Measurements from ENCODE around the gene NAPA.

NAPA gene

DNA sequence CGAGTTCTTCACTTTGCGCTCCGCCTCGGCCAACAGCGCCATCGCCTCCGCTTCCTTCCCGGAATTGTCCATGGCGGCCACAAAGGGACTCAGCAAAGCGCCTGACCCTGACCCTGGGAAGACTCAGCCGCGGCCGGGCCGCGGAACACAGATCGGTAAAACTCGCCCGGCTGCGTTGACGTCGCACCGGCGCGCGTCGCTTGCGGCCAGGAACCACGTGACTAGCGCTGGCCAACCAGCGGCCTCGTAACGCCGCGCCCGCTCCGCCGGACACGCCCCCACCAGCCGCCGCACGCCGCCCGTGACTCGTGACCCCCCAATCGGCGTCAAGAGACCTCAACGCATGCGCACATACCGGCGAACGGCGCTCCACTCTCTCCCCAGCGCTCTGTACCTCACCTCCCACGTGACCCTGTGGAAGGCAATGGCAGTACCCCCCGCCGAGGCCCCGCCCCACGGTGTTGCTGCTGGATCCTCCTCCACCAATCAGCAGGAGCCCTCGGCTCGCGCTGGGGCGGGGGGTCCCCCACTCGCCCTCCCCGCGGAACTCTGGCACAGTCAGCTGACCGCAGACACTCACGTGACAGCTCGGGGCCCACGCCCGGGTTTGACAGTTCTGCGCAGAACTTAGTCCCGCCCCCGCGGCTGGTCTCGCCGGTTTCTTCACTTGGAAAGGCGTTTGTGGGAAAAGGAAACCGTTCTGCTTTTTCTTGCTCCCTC lies at the start of gene NAPA:
Gene NAPA (minus strand): TSS at position 195 of the 720 bp plus-strand sequence. CDS start 123 bp downstream, at position 72.
- peak; percentile 100 for DNase-seq (ENCODE audit: low read depth)

DNA sequence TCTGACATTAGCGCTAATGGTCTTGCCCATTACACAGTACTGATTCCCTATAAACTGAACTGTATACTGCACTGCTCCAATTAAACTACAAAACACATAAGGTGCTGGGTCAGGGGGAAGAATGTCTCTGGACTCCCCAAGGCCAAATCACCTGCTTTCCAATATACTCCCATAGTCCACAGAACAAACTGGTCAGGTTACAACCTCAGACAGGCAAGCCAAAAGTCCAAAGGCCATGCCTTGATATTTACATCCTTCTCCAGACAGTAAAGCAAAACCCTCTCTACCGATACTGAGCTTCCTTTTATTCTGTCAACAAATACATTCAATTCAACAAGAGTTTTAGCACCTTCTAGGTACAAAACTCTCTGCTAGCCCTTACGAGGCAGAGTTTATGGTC lies 49.2 kb upstream of the NAPA start:
- no peak for DNase-seq (ENCODE audit: low read depth)

DNA sequence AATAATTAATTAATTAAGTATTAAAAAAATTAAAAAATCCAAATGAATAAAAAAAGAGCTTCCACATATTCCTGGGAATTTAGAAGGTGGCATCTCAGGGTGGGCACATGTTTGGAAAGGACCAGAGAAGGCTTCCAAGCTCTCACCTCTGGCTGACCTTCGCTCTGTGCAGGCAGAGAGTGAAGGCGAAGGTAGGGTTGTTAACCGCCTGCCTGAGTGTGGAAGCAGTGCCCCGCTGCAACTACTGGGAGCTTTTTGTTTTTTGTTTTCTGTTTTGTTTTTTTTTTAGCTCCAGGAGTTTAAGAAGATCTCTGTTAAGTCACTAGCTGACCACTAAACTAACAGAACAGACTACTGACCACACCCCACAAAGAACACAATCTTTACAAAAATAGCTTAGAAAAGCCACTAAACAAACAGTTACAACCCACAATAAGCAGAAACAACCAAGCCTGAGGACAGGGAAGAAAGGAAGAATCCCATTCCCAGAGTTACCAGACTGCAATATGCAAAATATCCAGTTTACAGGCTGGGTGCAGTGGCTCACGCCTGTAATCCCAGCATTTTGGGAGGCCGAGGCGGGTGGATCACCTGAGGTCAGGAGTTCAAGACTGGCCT lies 46.7 kb upstream of the NAPA start:
- DNase-seq (ENCODE audit: low read depth): no peak

DNA sequence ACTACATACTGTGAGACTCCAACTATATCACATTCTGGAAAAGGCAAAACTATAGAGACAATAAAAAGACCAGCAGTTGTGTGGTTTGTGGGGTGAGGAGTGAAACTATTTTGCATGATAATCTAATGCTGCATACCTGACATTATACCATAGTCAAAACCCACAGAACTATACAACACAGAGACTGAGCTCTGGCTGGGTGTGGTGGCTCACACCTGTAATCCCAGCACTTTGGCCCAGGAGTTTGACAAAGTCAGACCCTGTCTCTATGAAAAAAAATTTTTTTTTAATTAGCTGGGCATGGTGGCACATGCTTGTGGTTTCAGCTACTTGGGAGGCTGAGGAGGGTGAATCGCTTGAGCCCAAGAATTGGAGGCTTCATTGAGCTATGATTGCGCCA lies 46.1 kb upstream of the NAPA start:
- DNase-seq (ENCODE audit: low read depth): no peak

DNA sequence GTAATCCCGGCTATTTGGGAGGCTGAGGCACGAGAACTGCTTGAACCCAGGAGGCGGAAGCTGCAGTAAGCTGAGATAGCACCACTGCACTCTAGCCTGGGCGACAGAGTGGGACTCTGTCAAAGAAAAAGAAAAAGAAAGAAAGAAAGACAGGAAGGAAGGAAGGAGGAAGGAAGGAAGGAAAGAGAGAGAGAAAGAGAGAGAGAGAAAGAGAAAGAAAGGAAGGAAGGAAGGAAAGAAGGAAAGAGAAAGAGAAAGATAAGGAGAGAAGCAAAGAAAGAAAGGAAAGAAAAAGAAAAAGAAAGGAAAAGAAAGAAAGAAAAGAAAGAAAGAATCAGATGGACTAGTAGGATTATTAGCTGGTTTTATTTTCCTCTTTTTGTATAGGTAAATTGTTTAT lies 35.3 kb upstream of the NAPA start:
- no peak for DNase-seq (ENCODE audit: low read depth)

DNA sequence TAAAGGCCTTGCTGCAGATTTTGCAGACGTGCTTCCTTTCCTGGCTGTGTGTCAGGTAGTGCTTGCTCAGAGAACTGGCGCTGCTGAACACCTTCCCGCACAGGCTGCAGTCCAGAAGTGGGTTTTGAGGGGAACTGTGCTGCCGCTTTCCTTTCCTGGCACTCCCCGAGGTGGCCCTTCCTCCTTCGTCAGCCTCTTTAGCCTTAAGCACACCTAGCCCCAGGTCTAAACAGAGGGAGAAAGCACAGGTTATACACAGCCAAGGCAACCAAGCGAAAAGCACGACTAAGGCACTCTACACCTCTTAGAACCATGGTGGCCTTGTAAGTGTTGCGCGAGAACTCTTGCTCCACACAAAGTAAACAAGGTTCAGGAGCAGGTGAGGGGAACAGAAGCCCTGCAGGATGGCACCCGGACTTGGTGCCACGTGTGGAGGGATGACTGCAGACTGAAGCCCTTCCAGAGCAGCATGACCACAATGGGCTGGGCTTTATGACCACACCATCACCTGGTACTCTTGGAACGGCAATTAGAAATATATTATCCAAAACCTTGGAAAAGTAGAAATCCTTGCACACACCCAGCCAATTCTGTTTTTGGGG lies 34.5 kb upstream of the NAPA start:
- no peak for DNase-seq (ENCODE audit: low read depth)

DNA sequence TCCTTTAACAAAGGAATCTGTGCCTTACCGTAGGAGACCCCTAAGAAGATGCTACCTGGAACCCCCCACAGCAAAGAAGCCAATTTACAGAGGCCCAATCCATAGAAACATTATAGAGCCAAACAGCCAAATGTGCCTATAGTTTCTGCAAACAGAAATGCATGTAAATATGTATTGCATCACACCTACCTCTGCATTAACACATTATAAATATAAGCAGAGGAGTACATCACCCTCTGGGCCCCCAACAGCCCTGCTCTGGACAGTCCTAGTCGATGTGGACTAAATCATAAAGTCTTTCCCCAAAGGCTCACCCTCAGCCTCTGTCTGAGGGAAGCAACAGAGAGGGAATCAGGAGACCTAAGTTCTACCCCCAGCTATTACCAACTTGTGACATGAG lies 32.3 kb upstream of the NAPA start:
- DNase-seq (ENCODE audit: low read depth): no peak

DNA sequence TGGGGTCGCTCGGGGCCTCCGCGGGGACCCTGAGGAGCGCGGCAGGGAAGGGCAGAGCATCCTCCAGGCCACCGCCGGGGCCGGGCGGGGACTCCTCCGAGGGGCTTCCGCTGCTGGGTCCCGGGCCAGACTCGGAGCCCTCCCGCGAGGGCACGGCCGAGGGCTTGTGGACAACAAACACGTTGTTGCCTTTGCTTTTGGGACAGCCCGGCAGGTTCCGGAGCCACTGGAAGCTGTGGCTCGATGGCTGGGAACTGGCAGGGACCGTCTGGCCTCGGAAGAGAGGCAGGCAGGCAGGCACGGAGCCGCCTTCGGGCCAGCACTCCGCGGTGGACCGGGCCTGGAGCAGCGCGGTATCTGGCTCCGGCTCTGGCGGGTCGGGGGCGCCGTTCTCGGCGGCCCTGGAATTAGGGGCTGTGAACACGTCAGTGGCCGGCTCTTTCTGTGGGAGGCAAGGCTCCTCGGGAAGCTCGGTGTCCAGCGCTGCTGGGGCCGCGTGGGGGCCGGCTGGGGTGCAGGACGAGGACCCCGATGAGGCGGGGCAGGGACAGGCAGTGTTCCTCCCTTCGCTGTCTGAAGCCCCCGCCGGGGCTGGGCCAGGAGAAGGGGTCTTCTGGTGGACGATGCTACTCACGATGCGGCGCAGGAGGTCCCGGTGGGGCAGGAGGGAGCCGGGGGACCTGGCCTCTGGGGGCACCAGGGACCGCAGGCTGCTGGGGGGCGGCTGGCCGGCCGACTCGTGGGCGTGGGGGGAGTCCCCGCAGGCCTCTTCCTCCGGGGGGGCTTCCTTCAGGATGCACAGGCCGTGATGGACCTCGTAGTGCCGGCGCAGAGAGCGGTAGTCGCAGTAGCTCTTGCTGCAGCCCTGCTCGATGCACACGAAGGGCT lies 30.4 kb upstream of the NAPA start:
- DNase-seq (ENCODE audit: low read depth): no peak

DNA sequence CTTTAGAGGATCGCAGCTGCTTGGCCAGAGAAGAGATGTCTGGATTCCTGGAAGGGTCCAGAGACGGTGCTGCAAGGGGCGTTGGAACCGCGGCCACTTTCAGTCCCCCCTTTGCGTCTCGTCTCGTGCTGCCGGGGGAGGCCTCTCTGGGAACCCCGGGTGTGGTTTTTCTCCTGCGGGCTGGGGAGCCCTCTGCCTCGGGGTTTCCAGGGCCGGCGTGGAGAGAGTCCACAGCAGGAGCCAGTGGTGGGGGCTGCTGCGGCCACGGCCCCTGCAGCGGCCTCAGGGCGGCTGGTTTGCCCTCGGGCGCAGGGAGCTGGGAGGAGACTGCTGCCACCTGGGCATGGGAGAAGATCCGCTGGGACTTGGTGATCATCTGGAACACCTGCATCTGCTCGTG lies 29.6 kb upstream of the NAPA start:
- no peak for DNase-seq (ENCODE audit: low read depth)

DNA sequence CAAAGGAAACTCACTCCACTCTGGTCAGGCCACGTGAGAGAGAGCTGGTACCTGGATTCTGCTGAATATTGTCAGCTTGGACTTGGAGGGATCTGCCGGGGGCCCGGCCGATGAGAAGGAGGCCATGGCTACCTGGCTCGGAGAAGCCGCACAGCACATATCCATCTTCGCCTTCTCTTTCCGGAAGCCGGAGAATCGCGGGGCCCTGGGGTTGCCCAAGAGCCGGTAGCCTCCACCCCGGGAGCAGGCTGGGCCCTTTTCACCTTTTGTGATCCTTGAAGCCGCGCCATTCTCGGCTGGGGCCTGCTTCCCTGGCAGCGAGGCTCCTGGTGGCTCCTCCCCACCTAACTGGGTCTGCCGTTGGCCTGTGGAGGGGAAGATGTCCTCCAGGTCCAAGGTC lies 29.2 kb upstream of the NAPA start:
- DNase-seq (ENCODE audit: low read depth): no peak

DNA sequence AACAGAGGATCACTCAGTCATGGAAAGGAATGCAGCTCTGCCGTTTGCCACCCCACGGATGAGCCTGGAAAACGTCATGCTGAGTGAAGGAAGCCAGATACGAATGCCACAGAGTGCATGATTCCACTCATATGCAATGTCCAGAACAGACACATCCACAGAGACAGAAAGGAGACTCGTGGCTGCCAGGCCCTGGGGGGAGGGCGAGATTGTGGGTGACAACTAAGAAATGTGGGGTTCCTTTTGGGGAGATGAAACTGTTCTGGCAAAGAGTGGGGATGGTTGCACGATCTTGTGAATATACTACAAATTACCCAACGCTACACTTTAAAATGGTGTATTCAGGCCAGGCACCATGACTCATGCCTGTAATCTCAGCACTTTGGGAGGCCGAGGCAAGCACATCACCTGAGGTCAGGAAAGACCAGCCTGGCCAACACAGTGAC lies 27.2 kb upstream of the NAPA start:
- DNase-seq (ENCODE audit: low read depth): no peak

DNA sequence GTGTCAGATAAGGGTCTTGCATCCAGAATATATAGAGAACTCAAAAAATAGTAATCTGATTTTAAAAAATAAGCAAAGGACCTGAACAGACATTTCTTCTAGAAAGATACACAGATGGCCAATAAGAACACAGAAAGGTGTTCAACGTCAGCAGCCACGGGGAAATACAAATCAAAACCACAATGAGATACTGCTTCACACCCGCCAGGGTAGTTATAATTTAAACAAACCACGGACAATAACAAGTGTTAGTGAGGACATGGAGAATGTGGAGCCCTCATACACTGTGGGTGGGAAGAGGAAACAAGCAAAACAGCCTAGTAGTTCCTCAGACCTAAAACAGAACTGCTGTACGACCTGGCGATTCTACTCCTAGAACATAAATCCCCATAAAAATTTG lies 26.7 kb upstream of the NAPA start:
- DNase-seq (ENCODE audit: low read depth): peak; percentile 20

DNA sequence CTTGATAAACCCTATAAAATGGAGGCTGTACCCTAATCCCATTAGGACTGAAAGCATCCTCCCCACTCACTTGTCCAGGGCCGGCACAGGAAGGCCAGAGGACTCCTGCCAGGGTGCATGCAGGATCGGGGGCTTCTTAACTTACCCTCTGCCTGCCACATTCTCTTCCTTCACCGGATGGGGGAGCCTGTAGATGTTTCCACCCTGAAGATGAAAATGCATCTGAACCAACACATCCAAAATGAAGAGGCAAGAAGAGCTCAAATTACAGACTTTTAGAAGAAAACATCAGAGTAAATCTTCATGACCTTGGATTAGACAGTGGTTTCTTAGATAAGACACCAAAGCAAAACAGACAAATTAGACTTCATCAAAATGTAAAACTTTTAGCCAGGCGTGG lies 25.9 kb upstream of the NAPA start:
- DNase-seq (ENCODE audit: low read depth): no peak

DNA sequence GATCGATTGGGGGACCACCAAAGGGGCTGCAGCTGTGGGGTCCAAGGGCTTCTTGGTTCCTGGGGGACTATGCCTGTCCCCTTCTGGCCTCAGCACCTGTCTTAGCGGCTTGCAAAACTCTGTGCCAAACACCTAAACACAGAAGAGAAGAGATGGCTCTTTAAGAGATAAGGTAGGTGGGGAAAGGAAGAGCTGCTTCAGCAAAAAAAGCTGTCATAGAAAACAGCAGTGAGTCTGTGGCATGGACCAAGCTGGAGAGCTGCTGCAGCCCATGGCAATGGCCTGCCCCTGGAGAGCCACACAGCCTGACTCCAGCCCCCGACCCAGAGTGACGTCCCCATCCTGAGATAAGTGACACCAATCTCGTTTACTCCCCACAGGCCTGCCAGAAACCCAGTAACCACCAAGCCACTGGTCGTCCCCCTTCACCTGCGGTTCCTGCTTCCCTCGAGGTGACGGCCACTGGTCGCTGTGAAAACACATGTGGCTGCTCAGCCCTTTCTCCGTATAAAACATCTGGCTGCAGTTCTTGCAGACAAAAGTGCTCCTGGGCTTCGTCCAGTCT lies 25.0 kb upstream of the NAPA start:
- DNase-seq (ENCODE audit: low read depth): peak; percentile 17

DNA sequence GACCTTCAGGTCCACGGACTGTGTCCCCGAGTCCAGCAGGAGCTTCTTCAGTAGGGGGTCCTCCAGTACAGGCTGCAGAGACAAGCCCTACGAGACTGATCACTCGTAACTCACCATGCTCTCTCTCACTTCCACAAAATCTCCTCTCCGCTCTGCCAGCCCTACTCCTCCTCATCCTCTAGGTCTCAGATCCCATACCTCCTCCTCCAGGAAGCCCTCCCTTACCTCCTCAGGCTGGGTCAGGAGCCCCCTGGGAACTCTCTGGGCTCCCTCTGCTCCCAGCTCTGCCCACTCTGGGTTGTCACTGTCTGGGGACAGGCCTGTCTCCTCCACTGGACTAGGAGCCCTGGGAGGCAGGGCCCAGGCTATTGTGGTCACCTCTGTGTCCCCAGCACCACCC lies 23.9 kb upstream of the NAPA start:
- no peak for DNase-seq (ENCODE audit: low read depth)

DNA sequence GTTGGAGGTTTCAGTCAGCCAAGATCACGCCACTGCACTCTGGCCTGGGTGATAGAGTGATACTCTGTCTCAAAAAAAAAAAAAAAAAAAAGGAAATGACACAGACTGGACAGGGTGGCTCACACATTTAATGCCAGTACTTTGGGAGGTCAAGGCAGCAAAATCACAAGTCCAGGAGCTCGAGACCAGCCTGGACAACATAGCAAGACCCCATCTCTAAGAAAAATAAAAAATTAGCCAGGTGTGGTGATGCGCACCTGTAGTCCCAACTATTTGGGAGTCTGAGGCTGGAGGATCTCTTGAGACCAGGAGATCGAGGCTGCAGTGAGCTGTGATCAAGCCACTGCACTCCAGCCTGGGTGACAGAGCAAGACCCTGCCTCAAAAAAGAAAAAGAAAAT lies 22.6 kb upstream of the NAPA start:
- DNase-seq (ENCODE audit: low read depth): no peak

DNA sequence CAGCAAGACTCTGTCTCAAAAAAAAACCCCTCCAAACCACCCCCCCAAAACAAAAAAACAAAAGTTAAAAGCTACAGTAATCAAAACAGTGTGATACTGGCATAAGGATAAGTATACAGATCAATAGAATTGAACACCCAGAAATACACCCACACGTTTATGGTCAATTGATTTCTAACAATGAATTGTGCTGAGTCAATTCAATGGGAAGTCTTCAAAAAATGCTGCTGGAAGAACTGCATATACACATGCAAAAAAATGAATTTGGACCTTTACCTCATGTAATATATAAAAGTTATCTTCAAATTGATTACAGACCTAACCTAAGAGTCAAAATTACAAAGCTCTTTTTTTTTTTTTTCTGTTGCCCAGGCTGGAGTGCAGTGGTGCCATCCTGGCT lies 19.8 kb upstream of the NAPA start:
- DNase-seq (ENCODE audit: low read depth): no peak

DNA sequence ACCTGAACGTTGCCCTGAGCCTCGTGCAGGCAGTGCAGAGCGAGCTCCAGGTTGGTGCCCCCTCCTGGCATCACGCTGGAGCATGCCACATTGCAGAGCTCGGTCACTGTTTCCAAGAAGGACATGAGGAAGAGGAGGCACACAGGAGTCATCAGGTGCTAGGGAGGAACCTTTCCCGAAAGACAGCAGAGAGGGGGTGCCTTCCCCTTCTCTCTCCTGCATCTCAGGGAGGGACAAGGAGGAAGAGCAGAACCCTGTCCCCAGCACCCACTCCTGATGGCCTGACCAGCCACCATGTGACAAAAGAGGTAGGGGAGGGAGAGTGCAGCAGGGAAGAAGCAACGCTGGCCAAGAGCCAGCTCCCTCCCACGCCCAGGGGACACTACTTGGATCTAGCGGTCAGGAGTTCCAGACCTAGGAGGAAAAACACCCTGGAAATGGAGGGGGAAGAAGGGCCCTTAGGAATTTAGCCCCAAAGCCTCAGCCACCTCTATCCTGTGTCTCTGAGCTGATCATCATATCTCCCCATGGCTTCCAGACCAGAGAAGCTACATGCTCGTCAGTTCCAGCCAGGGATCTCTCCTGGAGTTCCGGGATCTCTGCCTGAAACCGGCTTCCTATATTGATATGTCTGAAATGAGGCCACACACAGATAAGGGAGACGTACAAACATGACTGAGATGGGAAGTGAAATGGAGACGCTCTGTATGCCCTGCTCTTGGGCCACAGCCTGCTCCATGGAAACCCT lies 17.0 kb upstream of the NAPA start:
- DNase-seq (ENCODE audit: low read depth): no peak

DNA sequence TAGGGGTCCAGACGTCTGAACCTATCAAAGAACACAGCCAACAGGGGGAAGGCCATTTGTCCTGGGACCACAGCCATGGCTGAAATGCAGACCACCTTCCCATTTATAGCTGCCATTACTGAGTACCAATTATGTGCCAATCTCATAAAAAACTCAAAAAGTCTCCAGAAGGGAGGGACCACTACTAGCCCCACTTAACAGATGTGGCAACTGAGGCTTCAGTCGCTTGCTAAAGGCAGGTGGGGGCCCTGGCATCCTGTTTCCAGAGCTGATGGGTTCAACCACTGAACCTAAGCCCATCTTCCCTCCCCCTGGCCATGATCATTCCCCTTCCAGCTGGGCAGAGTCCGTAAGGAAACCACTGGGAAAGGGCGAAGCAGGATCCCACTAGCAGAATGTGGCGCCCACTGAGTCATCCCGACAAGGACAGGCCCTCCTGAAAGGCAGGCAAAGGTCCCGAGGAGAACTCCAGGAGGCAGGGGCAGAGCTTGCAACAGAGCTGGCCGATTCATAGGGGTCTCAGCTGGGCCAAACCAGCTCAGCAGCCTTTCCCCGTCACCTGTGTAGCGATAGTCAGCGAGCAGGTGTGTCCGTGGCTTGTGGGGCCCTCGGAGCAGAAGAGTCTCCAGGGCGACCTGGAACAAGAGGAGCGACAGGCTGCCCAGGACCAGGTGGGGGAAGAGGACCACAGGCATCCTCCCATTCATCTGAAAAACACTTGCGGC lies 14.3 kb upstream of the NAPA start:
- no peak for DNase-seq (ENCODE audit: low read depth)

DNA sequence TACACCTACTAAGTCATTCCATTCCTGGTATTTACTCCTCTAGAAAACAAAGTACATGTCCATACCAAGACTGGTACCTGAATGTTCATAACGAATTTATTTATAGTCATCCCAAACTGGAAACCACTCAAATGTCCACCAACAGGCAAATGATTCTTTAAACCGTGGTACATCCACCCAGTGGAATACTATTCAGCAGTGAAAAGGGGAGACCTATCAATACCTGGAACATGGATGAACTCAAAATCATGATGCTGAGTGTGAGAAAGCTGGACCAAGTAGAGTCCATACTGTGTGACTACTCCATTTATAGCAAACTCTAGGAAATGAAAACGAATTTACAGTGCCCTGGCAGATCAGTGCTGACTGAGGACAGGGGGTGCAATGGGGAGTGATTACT lies 11.9 kb upstream of the NAPA start:
- DNase-seq (ENCODE audit: low read depth): no peak

DNA sequence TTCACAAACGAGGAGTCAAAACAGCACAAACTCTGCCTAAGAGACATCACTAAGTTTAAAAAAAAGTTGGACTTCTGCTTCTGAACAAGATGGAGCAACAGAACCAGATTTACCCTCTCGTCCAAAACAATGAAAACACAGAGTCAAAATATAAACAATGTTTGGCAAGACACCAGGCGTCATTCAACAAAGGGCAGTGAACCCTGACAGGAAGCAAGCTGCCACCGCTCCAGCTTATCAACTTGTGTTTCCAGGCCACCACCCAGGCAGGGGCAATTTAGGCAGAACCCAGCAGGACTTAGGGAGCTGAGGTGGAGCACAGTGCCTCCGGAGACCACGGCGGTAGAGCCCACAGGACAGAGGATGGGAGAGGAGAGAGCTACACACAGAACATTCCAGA lies 8.6 kb upstream of the NAPA start:
- no peak for DNase-seq (ENCODE audit: low read depth)
